NCI-H748 (cell line): ENCODE data around the gene PIGL.
"Not testable (repeated sequence)": the region's sequence is repeated elsewhere in the genome, so short reads cannot be mapped to it uniquely, and the experiment has no call there.

ENCODE experiments used
- DNase-seq: peaks from one replicate; lab custom pipeline; 2025; ENCODE audit not compliant: unreplicated experiment; lab: John Stamatoyannopoulos, UW

The PIGL gene

DNA sequence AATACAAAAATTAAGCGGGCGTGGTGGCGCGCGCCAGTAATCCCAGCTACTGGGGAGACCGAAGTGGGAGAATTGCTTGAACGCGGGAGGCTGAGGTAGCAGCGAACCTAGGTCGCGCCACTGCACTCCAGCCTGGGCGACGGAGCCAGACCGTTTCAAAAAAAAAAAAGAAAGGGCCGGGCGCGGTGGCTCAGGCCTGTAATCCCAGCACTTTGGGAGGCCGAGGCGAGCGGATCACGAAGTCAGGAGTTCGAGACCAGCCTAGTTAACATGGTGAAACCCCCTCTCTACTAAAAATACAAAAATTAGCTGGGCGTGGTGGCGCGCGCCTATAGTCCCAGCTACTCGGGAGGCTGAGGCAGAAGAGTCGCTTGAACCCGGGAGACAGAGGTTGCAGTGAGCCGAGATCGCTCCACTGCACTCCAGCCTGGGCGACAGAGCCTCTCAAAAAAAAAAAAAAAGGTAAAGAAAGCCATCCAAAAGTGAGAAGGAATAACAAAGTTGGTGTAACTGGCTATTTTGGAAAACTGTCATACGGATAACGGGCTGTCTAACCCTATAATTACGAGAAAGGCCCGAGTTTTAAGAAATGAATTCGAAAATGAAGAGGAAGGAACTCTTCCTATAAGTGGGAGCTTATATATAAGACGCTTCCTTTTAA lies 539 bp upstream of the PIGL start:
- DNase-seq, result not testable (repeated sequence)

- no peak for DNase-seq
Observed at GRCh38 chr17:16222406-16222805, 5.4 kb downstream of the PIGL start.

DNA sequence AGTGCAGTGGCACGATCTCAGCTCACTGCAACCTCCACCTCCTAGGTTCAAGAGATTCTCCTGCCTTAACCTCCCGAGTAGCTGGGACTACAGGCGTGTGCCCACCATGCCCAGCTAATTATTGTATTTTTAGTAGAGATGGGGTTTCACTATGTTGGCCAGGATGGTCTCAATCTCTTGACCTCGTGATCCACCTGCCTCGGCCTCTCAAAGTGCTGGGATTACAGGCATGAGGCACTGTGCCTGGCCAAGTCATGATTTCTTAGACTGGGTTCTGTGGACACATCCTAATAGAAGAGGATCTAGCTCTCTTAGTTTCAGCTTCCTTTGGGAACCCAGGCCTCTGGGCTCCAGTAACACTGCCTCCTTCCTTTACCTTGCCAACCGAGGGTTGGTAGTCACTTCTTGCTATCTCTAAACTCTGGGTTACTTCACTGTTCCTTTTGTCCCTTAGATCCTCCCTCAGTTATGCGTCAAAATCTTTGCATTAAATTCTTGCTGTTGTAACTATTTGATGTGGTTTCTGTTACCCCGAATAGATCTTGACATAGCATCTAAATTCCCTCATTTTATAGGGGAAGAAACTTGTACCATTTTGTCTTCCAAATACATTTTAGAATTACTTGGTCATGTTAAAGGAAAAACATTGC lies 13.0 kb downstream of the PIGL start:
- not testable (repeated sequence) for DNase-seq

- DNase-seq, result no peak
Observed at GRCh38 chr17:16232391-16232790, 15.4 kb downstream of the PIGL start.

GRCh38 chr17:16239931-16240330 lies 22.9 kb downstream of the PIGL start:
- DNase-seq, result no peak

DNA sequence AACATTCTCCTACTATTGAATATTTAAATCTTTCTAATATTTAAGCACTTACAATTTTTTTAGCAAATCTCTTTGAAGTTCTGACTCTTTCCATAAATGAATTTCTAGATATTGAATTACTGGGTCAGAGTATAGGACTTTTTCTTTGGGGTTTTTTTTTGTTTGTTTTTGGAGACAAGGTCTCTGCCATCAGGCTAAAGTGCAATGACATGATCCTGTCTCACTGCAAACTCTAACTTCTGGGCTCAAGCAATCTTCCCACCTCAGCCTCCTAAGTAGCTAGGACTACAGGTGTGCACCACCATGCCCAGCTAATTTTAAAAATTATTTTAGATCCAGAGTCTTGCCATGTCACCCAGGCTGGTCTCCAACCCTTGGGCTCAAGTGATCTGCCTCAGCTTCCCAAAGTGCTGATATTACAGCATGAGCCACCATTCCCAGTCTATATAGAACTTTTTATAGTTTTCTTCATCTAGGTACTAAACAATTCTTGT lies 24.9 kb downstream of the PIGL start:
- no peak for DNase-seq

GRCh38 chr17:16243385-16243784 lies 26.4 kb downstream of the PIGL start:
- no peak for DNase-seq

DNA sequence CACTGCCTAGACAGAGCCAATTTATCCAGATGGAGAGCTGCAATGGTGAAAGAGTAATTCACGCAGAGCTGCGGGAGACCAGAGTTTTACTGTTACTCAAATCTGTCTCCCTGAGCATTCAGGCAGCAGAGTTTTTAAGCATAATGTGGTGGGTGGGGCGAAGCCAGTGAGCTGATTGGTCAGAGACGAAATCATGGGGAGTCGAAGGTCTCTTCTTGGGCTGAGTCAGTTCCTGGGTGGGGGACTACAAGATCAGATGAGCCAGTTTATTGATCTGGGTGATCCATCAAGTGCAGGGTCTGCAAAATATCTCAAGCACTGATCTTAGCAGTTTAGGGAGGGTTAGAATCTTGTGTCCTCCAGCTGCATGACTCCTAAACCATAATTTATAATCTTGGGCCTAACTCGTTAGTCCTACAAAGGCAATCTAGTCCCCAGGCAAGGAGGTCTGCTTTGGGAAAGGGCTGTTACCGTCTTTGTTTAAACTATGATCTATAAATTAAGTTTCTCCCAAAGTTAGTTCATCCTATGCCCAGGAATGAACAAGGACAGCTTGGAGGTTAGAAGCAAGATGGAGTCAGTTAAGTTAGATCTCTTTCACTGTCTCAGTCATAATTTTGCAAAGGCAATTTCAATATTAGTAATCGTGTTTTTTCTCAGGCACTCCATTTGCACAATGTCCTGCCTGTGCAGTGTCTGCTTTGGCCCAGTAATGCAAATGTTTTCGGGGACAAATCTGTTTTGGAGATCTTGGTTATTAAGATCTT lies 27.0 kb downstream of the PIGL start:
- no peak for DNase-seq

- no peak for DNase-seq
Observed at GRCh38 chr17:16247586-16247984, 30.6 kb downstream of the PIGL start.

DNA sequence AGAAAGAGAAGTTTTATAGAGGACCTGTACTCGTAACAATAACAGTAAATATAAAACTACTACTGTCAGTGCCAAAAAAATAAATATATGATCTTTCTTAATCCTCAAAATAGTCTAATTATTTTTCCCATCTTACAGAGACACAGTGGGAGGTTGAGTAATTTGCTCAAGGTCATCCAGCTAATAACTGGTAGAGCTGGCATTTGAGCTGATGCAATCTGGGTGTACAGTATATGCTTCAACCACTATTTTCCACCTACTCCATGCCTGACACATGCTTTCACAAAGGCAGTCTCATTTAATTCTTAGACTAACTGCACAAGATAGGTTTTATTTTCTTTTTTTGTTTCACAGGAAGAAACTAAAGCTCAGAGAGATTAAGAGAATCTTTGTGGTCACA lies 33.6 kb downstream of the PIGL start:
- no peak for DNase-seq

DNA sequence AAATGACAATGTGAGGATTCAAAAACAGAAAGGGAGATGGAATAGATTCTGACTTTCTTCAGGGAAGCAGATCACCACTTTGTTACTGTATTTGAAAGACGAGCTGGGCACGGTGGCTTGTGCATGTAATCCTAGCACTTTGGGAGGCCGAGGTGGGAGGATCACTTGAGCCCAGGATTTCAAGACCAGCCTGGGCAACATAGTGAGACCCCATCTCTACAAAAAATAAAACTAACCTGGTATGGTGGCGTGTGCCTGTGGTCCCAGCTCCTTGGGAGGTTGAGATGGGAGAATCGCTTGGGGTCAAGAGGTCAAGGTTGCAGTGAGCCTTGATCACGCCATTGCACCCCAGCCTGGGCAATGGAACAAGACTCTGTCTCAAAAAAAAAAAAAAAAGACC lies 34.0 kb downstream of the PIGL start:
- no peak for DNase-seq

DNA sequence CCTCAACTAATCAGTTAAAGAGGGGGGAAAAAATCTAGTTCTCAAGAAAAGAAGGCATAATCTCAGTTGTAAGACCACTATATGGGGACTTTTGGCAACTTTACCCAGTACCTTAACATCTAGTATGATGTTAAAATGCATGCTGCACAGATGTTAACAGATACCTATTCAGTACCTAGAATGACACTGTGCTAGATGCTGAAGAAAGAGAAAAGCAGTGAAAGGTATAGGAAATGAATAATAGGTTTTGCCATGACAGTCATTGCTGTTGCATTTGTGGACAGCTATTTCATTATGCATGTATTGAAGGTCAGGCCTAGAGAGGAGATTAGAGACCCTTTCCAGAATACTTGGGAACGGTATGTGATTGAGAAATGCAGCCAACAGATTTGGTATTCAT lies 34.5 kb downstream of the PIGL start:
- no peak for DNase-seq

DNA sequence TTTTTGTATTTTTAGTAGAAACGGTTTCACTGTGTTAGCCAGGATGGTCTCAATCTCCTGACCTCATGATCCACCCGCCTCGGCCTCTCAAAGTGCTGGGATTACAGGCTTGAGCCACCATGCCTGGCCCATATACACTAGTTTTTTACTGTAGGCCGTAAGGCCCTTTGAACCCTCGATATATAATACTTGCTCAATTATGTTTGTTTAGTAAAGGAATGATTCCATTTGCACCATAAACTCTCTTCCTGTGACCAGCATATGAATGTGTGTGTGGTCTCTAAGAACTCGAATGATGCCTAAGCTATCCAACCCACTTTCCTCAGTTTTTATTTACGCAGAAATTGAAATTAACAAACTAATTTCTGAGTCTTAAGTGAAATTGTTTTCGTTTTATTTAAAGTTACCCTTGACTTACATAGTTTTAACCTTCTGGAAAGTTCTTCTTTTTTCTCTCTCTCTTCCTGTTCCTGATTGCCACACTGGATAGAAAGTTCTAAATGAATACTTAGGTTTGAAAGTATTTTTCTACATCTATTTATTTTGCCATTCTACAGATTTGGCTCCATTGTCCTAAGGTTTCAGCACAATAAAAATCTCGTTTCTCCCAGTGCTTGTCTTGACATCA lies 37.9 kb downstream of the PIGL start:
- no peak for DNase-seq

- DNase-seq, result no peak
Observed at GRCh38 chr17:16255481-16255921, 38.5 kb downstream of the PIGL start.

- no peak for DNase-seq
Observed at GRCh38 chr17:16258901-16259300, 41.9 kb downstream of the PIGL start.

DNA sequence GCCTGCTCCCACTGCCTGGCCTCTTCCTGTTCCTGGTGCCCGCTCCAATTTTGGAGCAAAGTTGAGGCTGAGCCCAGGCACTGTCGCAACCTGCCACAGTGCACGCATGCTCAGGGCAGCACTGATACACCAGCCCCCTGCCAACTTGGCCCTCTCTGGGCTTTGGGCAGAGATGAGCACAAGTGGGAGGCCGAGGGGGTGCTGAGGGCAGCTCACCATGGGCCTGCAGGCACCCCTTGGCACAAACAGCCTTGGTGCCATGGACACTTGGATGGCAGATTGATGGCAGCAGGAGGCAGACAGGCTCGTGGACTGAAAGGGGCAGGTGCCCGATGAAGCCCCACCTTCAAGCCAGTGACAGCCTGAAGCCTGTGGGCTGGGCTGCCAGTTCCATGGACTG lies 42.9 kb downstream of the PIGL start:
- DNase-seq, result no peak

GRCh38 chr17:16261049-16261448 lies 44.0 kb downstream of the PIGL start:
- no peak for DNase-seq

- DNase-seq, result no peak
Observed at GRCh38 chr17:16262201-16262600, 45.2 kb downstream of the PIGL start.

- DNase-seq, result no peak
Observed at GRCh38 chr17:16267174-16267573, 50.2 kb downstream of the PIGL start.

- DNase-seq, result no peak
Observed at GRCh38 chr17:16269658-16270057, 52.6 kb downstream of the PIGL start.

DNA sequence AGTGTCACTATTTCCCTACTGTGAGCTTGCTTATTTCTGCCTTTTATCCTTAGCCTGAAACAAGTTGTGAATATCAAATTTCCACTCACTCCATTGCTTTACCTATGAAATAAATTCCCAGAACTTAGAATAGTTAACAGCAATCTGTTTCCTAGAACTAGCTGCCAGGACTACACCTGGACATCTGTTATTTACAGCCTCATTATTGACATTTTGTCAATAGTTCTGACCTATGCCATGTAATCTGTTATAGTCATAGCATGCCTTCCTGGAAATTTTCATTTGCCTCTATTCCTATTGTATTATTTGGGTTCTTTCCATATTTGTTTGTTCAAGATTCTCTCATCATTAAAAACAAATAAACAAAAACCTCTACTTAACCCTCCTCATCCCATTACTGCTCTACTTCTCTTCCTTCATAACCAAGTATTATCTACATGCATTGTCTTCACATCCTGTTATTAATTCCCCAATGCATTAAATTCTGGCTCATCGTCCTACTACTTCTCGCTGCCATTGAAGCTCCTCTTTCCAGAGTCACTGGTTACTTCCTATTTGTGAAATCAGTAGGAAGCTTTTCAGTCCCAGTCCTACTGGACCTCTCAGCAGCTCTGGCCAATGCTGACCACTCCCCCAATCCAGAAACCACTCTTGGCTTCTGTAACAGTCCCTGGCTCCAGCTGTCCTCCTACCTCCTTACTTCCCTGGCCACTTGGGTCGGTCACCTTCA lies 55.3 kb downstream of the PIGL start:
- DNase-seq, result no peak
